HG02884 (cell line): ENCODE data around the gene TBC1D22B.
A peak's percentile ranks its signal among the peaks of the same experiment; 100 is the strongest.
"Not testable (repeated sequence)": the region's sequence is repeated elsewhere in the genome, so short reads cannot be mapped to it uniquely, and the experiment has no call there.

ENCODE experiments used
- ATAC-seq: cut with Tn5 transposase; IDR thresholded peaks from one replicate; pipeline ENCODE4 v1.9.1; 2021; ENCODE audit warnings: mild to moderate bottlenecking, moderate library complexity; ENCODE audit not compliant: unreplicated experiment

TBC1D22B gene

GRCh38 chr6:37262446-37263026, 5.0 kb downstream of the TBC1D22B start:
- ATAC-seq: no peak

GRCh38 chr6:37265001-37265400, 7.4 kb downstream of the TBC1D22B start:
- no peak for ATAC-seq

- no peak for ATAC-seq
These were observed 8.3 kb downstream of the TBC1D22B start for GRCh38 chr6:37265860-37266259.

GRCh38 chr6:37269105-37269504, 11.5 kb downstream of the TBC1D22B start:
- no peak for ATAC-seq

GRCh38 chr6:37272834-37273566, 15.4 kb downstream of the TBC1D22B start:
- ATAC-seq: no peak

- ATAC-seq: no peak
These were observed 16.1 kb downstream of the TBC1D22B start for GRCh38 chr6:37273690-37274089.

GRCh38 chr6:37275350-37275749, 17.8 kb downstream of the TBC1D22B start:
- no peak for ATAC-seq

GRCh38 chr6:37277001-37277409, 19.4 kb downstream of the TBC1D22B start:
- ATAC-seq: no peak

- ATAC-seq: no peak
These were observed 22.0 kb downstream of the TBC1D22B start for GRCh38 chr6:37279366-37280134.

GRCh38 chr6:37280162-37280887, 22.8 kb downstream of the TBC1D22B start:
- ATAC-seq: no peak

GRCh38 chr6:37282371-37282770, 24.8 kb downstream of the TBC1D22B start:
- ATAC-seq: no peak

GRCh38 chr6:37283268-37283667, 25.7 kb downstream of the TBC1D22B start:
- ATAC-seq: no peak

- no peak for ATAC-seq
These were observed 26.1 kb downstream of the TBC1D22B start for GRCh38 chr6:37283671-37284151.

- no peak for ATAC-seq
These were observed 27.2 kb downstream of the TBC1D22B start for GRCh38 chr6:37284781-37285180.

GRCh38 chr6:37285861-37286311, 28.3 kb downstream of the TBC1D22B start:
- ATAC-seq: no peak

GRCh38 chr6:37287519-37288157, 30.1 kb downstream of the TBC1D22B start:
- peak; percentile 46 for ATAC-seq

GRCh38 chr6:37288247-37288646, 30.7 kb downstream of the TBC1D22B start:
- ATAC-seq: no peak

GRCh38 chr6:37289931-37290330, 32.4 kb downstream of the TBC1D22B start:
- no peak for ATAC-seq

GRCh38 chr6:37293426-37293825, 35.9 kb downstream of the TBC1D22B start:
- ATAC-seq: no peak

GRCh38 chr6:37297637-37298036, 40.1 kb downstream of the TBC1D22B start:
- ATAC-seq: not testable (repeated sequence)
